ENCODE data around the gene EXOC6.

DNA sequence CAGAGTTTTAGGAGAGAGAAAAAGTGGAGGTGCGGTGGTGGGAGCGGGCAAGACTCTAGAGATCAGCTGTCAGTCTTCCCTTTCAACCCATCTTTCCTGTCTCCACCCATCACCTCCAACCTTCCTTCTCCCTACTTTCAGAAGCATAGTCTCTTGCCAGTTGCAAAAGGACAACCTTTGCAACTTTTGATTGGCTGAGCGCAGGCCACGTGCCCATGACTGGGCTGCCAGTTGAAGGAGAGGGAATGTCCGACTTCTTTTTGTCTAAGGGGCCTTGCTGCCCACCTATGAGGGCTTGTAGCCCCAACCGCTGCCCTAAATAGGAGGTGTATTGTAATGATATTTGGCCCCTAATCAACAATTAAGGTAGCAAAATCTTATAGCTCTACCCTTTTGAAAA is 238.0 kb downstream of the EXOC6 start:
- TF ChIP-seq, protein P1, sequence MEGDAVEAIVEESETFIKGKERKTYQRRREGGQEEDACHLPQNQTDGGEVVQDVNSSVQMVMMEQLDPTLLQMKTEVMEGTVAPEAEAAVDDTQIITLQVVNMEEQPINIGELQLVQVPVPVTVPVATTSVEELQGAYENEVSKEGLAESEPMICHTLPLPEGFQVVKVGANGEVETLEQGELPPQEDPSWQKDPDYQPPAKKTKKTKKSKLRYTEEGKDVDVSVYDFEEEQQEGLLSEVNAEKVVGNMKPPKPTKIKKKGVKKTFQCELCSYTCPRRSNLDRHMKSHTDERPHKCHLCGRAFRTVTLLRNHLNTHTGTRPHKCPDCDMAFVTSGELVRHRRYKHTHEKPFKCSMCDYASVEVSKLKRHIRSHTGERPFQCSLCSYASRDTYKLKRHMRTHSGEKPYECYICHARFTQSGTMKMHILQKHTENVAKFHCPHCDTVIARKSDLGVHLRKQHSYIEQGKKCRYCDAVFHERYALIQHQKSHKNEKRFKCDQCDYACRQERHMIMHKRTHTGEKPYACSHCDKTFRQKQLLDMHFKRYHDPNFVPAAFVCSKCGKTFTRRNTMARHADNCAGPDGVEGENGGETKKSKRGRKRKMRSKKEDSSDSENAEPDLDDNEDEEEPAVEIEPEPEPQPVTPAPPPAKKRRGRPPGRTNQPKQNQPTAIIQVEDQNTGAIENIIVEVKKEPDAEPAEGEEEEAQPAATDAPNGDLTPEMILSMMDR (IDR thresholded peaks at IDR 0.05): no peak
- TF ChIP-seq POLR2A (IDR thresholded peaks at IDR 0.05): no peak

All from heart left ventricle (tissue), 13 donors.